Suprapubic skin (tissue), 4 donors: ENCODE measurements around the gene RUNX1. TPM values are rescaled to one million over a fixed set of nuclear protein-coding genes. Genes with fewer than 3 reads are reported as not detected.

Source experiments
- DNase-seq, 2 donors: peaks; one replicate each; pipeline ENCODE4 v3.0.0-alpha.2; 2019; ENCODE audit warnings: low spot score in 2 of 2
- H3K27ac ChIP-seq: fragments of 200-600 bp; sonication (generic); one replicate; pipeline ENCODE4 v1.5.1; 2019
- H3K27me3 ChIP-seq: fragments of 200-600 bp; sonication (generic); one replicate; pipeline ENCODE4 v1.5.1; 2019
- H3K36me3 ChIP-seq: fragments of 200-600 bp; sonication (generic); one replicate; pipeline ENCODE4 v1.5.1; 2019
- H3K4me1 ChIP-seq: fragments of 200-600 bp; sonication (generic); one replicate; pipeline ENCODE4 v1.5.1; 2019
- H3K4me3 ChIP-seq: fragments of 200-600 bp; sonication (generic); one replicate; pipeline ENCODE4 v1.5.1; 2019; ENCODE audit warnings: mild to moderate bottlenecking
- H3K9me3 ChIP-seq: fragments of 200-600 bp; sonication (generic); one replicate; pipeline ENCODE4 v1.5.1; 2019
- EP300 ChIP-seq: sonication (generic); formaldehyde crosslinking; IDR thresholded peaks from one replicate; pipeline ENCODE4 v1.6.1; 2017; ENCODE audit warnings: antibody characterized with exemption
- POLR2A ChIP-seq, 2 donors: fragments of 450-650 bp; IDR thresholded peaks; one replicate each; pipeline ENCODE4 v1.6.1; 2017; ENCODE audit warnings: antibody characterized with exemption in 2 of 2, mild to moderate bottlenecking in 2 of 2, moderate library complexity in 2 of 2
- POLR2AphosphoS5 ChIP-seq, 3 donors: sonication (generic); formaldehyde crosslinking; IDR thresholded peaks; one replicate each; pipeline ENCODE4 v1.6.1; 2017; ENCODE audit warnings: antibody characterized with exemption in 3 of 3
- WGBS: methylation state at CpG from one replicate; pipeline ENCODE4 v1.1.5; 2018; 5-methylcytosine and 5-hydroxymethylcytosine counted together
- total RNA-seq, 4 donors: library from RNA; depleted of rRNA; stranded (reverse); fragments of >200 nt; gene quantifications; one replicate each; pipeline ENCODE4 v1.1.0, GENCODE V29; 2016
- TF ChIP-seq, protein P1 (sequence below), 2 donors: fragments of 200-600 bp in 1 of 2; fragments of 450-650 bp in 1 of 2; sonication (generic) in 1 of 2; IDR thresholded peaks; one replicate each; pipeline ENCODE4 v1.5.1; 2016 to 2019; ENCODE audit warnings: antibody characterized with exemption in 2 of 2, mild to moderate bottlenecking in 1 of 2, moderate library complexity in 1 of 2

Gene RUNX1
- total RNA-seq, 4 donors from 2014 or later = 15.4 to 26.7 (median 20.5) TPM

GRCh38 chr21:34878940-34879339 is 170.2 kb downstream of the RUNX1 start:
- Histone ChIP-seq H3K27me3 (no peaks in the 10 kb centered on the region), H3K9me3 (no peaks in the 10 kb centered on the region), H3K36me3 (peaks cover 8% of the 10 kb centered on the region), H3K4me3 (no peak overlapping the region), H3K4me1 (peaks cover 54% of the 10 kb centered on the region), H3K27ac (no peak overlapping the region)
- DNase-seq = no peak
- WGBS = 68% methylated on average over 2 of the region's 2 CpGs
- no peak for TF ChIP-seq EP300
- TF ChIP-seq, protein P1, sequence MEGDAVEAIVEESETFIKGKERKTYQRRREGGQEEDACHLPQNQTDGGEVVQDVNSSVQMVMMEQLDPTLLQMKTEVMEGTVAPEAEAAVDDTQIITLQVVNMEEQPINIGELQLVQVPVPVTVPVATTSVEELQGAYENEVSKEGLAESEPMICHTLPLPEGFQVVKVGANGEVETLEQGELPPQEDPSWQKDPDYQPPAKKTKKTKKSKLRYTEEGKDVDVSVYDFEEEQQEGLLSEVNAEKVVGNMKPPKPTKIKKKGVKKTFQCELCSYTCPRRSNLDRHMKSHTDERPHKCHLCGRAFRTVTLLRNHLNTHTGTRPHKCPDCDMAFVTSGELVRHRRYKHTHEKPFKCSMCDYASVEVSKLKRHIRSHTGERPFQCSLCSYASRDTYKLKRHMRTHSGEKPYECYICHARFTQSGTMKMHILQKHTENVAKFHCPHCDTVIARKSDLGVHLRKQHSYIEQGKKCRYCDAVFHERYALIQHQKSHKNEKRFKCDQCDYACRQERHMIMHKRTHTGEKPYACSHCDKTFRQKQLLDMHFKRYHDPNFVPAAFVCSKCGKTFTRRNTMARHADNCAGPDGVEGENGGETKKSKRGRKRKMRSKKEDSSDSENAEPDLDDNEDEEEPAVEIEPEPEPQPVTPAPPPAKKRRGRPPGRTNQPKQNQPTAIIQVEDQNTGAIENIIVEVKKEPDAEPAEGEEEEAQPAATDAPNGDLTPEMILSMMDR (IDR thresholded peaks at IDR 0.05) = no peak
- TF ChIP-seq POLR2AphosphoS5 (IDR thresholded peaks at IDR 0.05) = no peak
- TF ChIP-seq POLR2A (IDR thresholded peaks at IDR 0.05) = no peak

GRCh38 chr21:34878501-34878900 is 170.6 kb downstream of the RUNX1 start:
- Histone ChIP-seq H3K27me3 (no peaks in the 10 kb centered on the region), H3K4me3 (no peak overlapping the region), H3K27ac (peak overlapping the region; percentile 0), H3K9me3 (no peaks in the 10 kb centered on the region), H3K36me3 (peaks cover 8% of the 10 kb centered on the region), H3K4me1 (peaks cover 53% of the 10 kb centered on the region)
- no peak for DNase-seq
- TF ChIP-seq EP300 = no peak
- no peak for TF ChIP-seq POLR2AphosphoS5 (IDR thresholded peaks at IDR 0.05)
- TF ChIP-seq, protein P1 (IDR thresholded peaks at IDR 0.05) = no peak
- no peak for TF ChIP-seq POLR2A (IDR thresholded peaks at IDR 0.05)
- 63% methylated on average over 3 of the region's 3 CpGs for WGBS

DNA sequence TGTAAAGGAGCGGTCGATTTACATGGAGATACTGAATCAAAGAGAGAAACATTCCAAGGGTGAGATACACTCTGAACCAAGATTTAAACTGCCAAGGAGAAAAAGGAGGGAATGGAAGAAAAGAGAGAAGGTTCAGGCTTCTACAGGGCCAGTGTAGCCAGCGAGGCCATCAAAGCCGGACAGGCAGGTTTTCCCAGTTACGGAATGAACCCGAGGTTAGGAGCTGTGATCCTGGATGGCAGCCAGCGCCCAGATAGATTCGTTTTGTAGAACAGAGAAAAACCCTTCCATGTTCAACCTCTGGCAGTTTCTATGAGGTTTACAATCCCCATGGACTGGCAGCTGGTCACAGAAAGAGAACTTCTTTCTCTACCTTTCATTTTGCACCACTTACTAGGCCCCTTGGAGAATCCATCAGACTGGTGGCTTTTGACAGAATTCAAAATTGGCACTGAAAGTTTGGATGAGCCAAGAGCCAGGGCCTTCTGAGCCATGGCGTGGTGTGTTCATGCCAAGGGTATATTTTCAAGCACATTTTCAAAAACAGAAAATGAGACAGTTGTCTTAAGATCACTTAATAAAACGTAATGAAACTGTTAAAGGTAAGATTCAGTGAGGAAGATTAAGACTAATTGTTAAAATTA is 171.5 kb downstream of the RUNX1 start:
- WGBS = 46% methylated on average over 10 of the region's 10 CpGs

GRCh38 chr21:34875830-34876229 is 173.3 kb downstream of the RUNX1 start:
- H3K4me1 ChIP-seq = peaks cover 41% of the 10 kb centered on the region
- H3K9me3 ChIP-seq = no peaks in the 10 kb centered on the region
- no peak overlapping the region for H3K4me3 ChIP-seq
- no peaks in the 10 kb centered on the region for H3K27me3 ChIP-seq
- TF ChIP-seq POLR2A (IDR thresholded peaks at IDR 0.05) = no peak
- TF ChIP-seq, protein P1 (IDR thresholded peaks at IDR 0.05) = no peak
- no peak for TF ChIP-seq EP300
- no peak for TF ChIP-seq POLR2AphosphoS5 (IDR thresholded peaks at IDR 0.05)
- peak overlapping the region; percentile 17 for H3K27ac ChIP-seq
- 90% methylated on average over 6 of the region's 6 CpGs for WGBS
- no peak for DNase-seq
- peaks cover 8% of the 10 kb centered on the region for H3K36me3 ChIP-seq

More for the DNA sequence above, 171.5 kb downstream of the RUNX1 start:
- H3K27ac ChIP-seq = peak overlapping the region; percentile 54
- peaks cover 8% of the 10 kb centered on the region for H3K36me3 ChIP-seq
- no peak for DNase-seq
- peaks cover 52% of the 10 kb centered on the region for H3K4me1 ChIP-seq
- H3K4me3 ChIP-seq = no peak overlapping the region
- H3K9me3 ChIP-seq = no peaks in the 10 kb centered on the region
- no peaks in the 10 kb centered on the region for H3K27me3 ChIP-seq
- no peak for TF ChIP-seq EP300
- TF ChIP-seq POLR2A (IDR thresholded peaks at IDR 0.05) = no peak
- no peak for TF ChIP-seq POLR2AphosphoS5 (IDR thresholded peaks at IDR 0.05)
- TF ChIP-seq, protein P1 (IDR thresholded peaks at IDR 0.05) = no peak

DNA sequence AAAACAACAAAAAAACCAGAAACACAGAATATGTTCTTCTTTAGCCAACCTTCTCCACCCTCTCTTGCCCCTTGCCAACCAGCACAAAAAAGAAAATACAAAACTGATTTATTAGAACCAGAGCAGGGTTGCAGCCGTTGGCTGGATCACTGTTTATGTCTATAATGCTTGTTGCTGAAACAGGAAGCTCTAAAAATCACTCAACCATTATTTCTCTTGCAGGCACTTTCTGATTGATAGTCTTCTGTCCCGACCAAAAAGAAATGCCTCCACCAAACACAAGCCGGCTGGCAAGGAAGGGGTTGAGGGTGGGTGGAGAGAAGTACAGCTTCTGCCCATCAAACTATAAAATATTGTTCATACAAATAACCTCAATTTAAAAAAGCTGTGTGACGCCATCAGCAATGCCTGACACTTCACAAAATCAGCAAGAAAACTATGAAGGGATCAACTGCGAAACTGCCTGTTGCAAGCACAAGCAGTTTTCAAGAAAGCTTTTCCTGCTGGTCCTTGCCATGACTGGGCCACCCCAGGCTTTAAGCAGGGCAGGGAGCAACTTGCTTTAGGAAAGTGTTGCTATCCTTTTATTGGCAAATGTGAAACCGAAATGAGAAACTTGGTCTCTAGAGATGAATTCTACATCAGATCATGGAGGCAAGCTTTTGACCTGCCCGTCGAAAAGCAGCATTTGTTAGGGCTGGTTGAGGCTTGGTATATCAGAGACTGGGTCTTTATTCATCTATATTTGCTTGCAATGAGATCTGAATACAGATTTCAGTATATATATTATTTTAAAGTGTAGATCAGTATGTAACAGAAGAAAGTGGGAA is 174.2 kb downstream of the RUNX1 start:
- peaks cover 6% of the 10 kb centered on the region for H3K36me3 ChIP-seq

More for the DNA sequence above, 174.2 kb downstream of the RUNX1 start:
- peaks cover 43% of the 10 kb centered on the region for H3K4me1 ChIP-seq
- H3K4me3 ChIP-seq = no peak overlapping the region
- H3K9me3 ChIP-seq = no peaks in the 10 kb centered on the region
- TF ChIP-seq EP300 (no peak), POLR2A (IDR thresholded peaks at IDR 0.05) (no peak), POLR2AphosphoS5 (IDR thresholded peaks at IDR 0.05) (no peak)
- TF ChIP-seq, protein P1 (IDR thresholded peaks at IDR 0.05) = no peak
- peak overlapping the region; percentile 17 for H3K27ac ChIP-seq
- no peak for DNase-seq
- 45% methylated on average over 8 of the region's 8 CpGs for WGBS
- H3K27me3 ChIP-seq = no peaks in the 10 kb centered on the region
